H9 (cell line): ENCODE results near the gene NOTUM. TPM values are rescaled to one million over a fixed set of nuclear protein-coding genes. Genes with fewer than 3 reads are reported as not detected.

Source experiments
- DNase-seq: peaks from one replicate; pipeline ENCODE4 v3.0.0-alpha.2; 2017
- H2AFZ ChIP-seq: one replicate; pipeline ENCODE4 v1.6.1; 2013; ENCODE audit warnings: mild to moderate bottlenecking, low read length, control low read depth, moderate library complexity
- H2AK5ac ChIP-seq: 2 replicates; pipeline ENCODE4 v1.6.1; 2013; ENCODE audit warnings: low read length, control low read depth, mixed read lengths; ENCODE audit not compliant: insufficient read length
- H2BK120ac ChIP-seq: one replicate; pipeline ENCODE4 v1.6.1; 2013; ENCODE audit warnings: low read depth, mild to moderate bottlenecking, low read length, control low read depth, inconsistent platforms; ENCODE audit not compliant: poor library complexity, severe bottlenecking
- H2BK12ac ChIP-seq: 2 replicates; pipeline ENCODE4 v1.6.1; 2013; ENCODE audit warnings: low read length, control low read depth, mixed read lengths, low read depth; ENCODE audit not compliant: insufficient read length
- H2BK15ac ChIP-seq: 2 replicates; pipeline ENCODE4 v1.6.1; 2013; ENCODE audit warnings: low read depth, low read length, control low read depth
- H2BK20ac ChIP-seq: one replicate; pipeline ENCODE4 v1.6.1; 2013; ENCODE audit warnings: low read depth, mild to moderate bottlenecking, low read length, control low read depth, inconsistent platforms; ENCODE audit not compliant: poor library complexity, severe bottlenecking
- H2BK5ac ChIP-seq: 2 replicates; pipeline ENCODE4 v1.6.1; 2013; ENCODE audit warnings: low read length, control low read depth, mixed read lengths; ENCODE audit not compliant: insufficient read length
- H3K14ac ChIP-seq: 2 replicates; pipeline ENCODE4 v1.6.1; 2013; ENCODE audit warnings: low read length, control low read depth; ENCODE audit not compliant: insufficient read depth
- H3K18ac ChIP-seq: 2 replicates; pipeline ENCODE4 v1.6.1; 2013; ENCODE audit warnings: low read depth, mild to moderate bottlenecking, mixed read lengths, low read length, control low read depth; ENCODE audit not compliant: insufficient read length
- H3K23ac ChIP-seq: 2 replicates; pipeline ENCODE4 v1.6.1; 2013; ENCODE audit warnings: low read length, control low read depth, mixed read lengths, low read depth; ENCODE audit not compliant: insufficient read length
- H3K23me2 ChIP-seq: 2 replicates; pipeline ENCODE4 v1.6.1; 2013; ENCODE audit warnings: low read depth, mild to moderate bottlenecking, mixed read lengths, low read length, control low read depth; ENCODE audit not compliant: insufficient read length, poor library complexity, severe bottlenecking
- H3K27ac ChIP-seq: 2 replicates; pipeline ENCODE4 v1.5.1; 2013; ENCODE audit warnings: low read length, control low read depth, mixed read lengths, low read depth; ENCODE audit not compliant: insufficient read length
- H3K27me3 ChIP-seq: 2 replicates; pipeline ENCODE4 v1.6.1; 2013; ENCODE audit warnings: low read length, control low read depth, inconsistent platforms; ENCODE audit not compliant: insufficient read depth
- H3K4ac ChIP-seq: 2 replicates; pipeline ENCODE4 v1.6.1; 2013; ENCODE audit warnings: low read depth, mild to moderate bottlenecking, control low read depth, inconsistent platforms, low read length, moderate library complexity
- H3K4me1 ChIP-seq: 2 replicates; pipeline ENCODE4 v1.6.1; 2013; ENCODE audit warnings: low read length, control low read depth, inconsistent platforms; ENCODE audit not compliant: insufficient read depth
- H3K4me2 ChIP-seq: 2 replicates; pipeline ENCODE4 v1.6.1; 2013; ENCODE audit warnings: low read length, control low read depth, mixed read lengths; ENCODE audit not compliant: insufficient read length, insufficient read depth
- H3K56ac ChIP-seq: 2 replicates; pipeline ENCODE4 v1.6.1; 2013; ENCODE audit warnings: low read depth, mild to moderate bottlenecking, mixed read lengths, low read length, control low read depth; ENCODE audit not compliant: insufficient read length
- H3K79me1 ChIP-seq: 2 replicates; pipeline ENCODE4 v1.6.1; 2013; ENCODE audit warnings: low read depth, mild to moderate bottlenecking, moderate library complexity, low read length, control low read depth, inconsistent platforms; ENCODE audit not compliant: insufficient read depth, poor library complexity, severe bottlenecking
- H3K79me2 ChIP-seq: 2 replicates; pipeline ENCODE4 v1.6.1; 2013; ENCODE audit warnings: low read length, control low read depth, inconsistent platforms; ENCODE audit not compliant: insufficient read depth
- H3K9ac ChIP-seq: 2 replicates; pipeline ENCODE4 v1.6.1; 2013; ENCODE audit warnings: low read length, control low read depth, mixed read lengths; ENCODE audit not compliant: insufficient read length; ENCODE audit errors: extremely low read depth
- H3K9me3 ChIP-seq: one replicate; pipeline ENCODE4 v1.6.1; 2013; ENCODE audit warnings: low read depth, low read length, inconsistent platforms; ENCODE audit not compliant: control insufficient read depth
- H3T11ph ChIP-seq: one replicate; pipeline ENCODE4 v1.6.1; 2013; ENCODE audit warnings: mild to moderate bottlenecking, low read length, control low read depth, inconsistent platforms
- H4K20me1 ChIP-seq: one replicate; pipeline ENCODE4 v1.6.1; 2013; ENCODE audit not compliant: control insufficient read depth, insufficient read length, insufficient read depth
- H4K5ac ChIP-seq: 2 replicates; pipeline ENCODE4 v1.6.1; 2013; ENCODE audit warnings: low read depth, mild to moderate bottlenecking, mixed read lengths, low read length, control low read depth; ENCODE audit not compliant: insufficient read length
- H4K8ac ChIP-seq: replicated peaks from 2 replicates; pipeline ENCODE4 v1.6.1; 2013; ENCODE audit warnings: low read length, control low read depth, mixed read lengths, low read depth; ENCODE audit not compliant: insufficient read length
- H4K91ac ChIP-seq: 2 replicates; pipeline ENCODE4 v1.6.1; 2013; ENCODE audit warnings: low read depth, mild to moderate bottlenecking, moderate library complexity, mixed read lengths, low read length, control low read depth; ENCODE audit not compliant: insufficient read length
- H3K27ac Mint-ChIP-seq, 3 experiments: 2 replicates in 2 of 3; 3 replicates in 1 of 3; pipeline ENCODE4 v1.8.0; 2020 to 2021; ENCODE audit warnings: mixed read lengths in 3 of 3, mild to moderate bottlenecking in 1 of 3, moderate library complexity in 1 of 3
- H3K27me3 Mint-ChIP-seq: 2 replicates; pipeline ENCODE4 v1.8.0; 2021; ENCODE audit warnings: low read depth, mild to moderate bottlenecking, moderate library complexity, mixed read lengths
- H3K36me3 Mint-ChIP-seq, 3 experiments: 2 replicates in 2 of 3; 3 replicates in 1 of 3; pipeline ENCODE4 v1.8.0; 2020 to 2021; ENCODE audit warnings: low read depth in 3 of 3, mixed read lengths in 3 of 3; ENCODE audit not compliant: insufficient read depth in 1 of 3
- H3K4me1 Mint-ChIP-seq, 2 experiments: 2 replicates each; pipeline ENCODE4 v1.8.0; 2020; ENCODE audit warnings: mixed read lengths in 2 of 2
- H3K4me3 Mint-ChIP-seq, 2 experiments: 2 replicates in 1 of 2; 3 replicates in 1 of 2; pipeline ENCODE4 v1.8.0; 2020 to 2021; ENCODE audit warnings: mild to moderate bottlenecking in 2 of 2, mixed read lengths in 2 of 2, moderate library complexity in 1 of 2
- H3K9me3 Mint-ChIP-seq, 2 experiments: 2 replicates in 1 of 2; 3 replicates in 1 of 2; pipeline ENCODE4 v1.8.0; 2020; ENCODE audit warnings: mild to moderate bottlenecking in 2 of 2, mixed read lengths in 2 of 2, moderate library complexity in 1 of 2
- WGBS: extraction: QIAGEN DNeasy Blood & Tissue Kit; methylation state at CpG from one replicate; pipeline ENCODE4 v1.1.7; 2013; ENCODE audit warnings: missing lambda C conversion rate, low lambda C conversion rate, mixed read lengths; ENCODE audit not compliant: insufficient read length; ENCODE audit errors: extremely low coverage; 5-methylcytosine and 5-hydroxymethylcytosine counted together
- total RNA-seq: library from RNA; stranded (reverse); gene quantifications from 2 replicates; pipeline ENCODE4 v1.2.1, GENCODE V29; 2021
- TF ChIP-seq, protein P1 (sequence below): fragments of 200-600 bp; sonication (generic); conservative IDR thresholded peaks from 3 replicates; pipeline ENCODE4 v1.8.0; 2021; ENCODE audit warnings: antibody characterized with exemption, mild to moderate bottlenecking

Gene NOTUM
- total RNA-seq, 1 experiment from 2014 or later = 2.1 TPM

DNA sequence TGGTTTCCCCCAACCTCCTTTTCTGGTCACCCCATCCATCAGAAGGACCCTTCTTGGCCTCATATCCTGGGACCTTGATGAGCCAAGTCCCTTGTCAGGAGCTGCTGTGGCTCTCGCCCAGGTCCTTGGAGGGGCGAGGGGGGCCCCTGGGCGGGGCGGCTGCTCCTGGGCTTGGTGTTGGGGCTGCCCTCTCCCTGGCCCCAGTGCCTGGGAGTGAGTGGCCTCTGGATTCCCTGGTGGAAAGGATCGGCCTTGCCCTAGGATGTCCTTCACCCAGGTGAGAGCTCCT, 6.2 kb upstream of the NOTUM start:
- no peaks in the 10 kb centered on the region for H3K79me2 ChIP-seq
- H3K9ac ChIP-seq = no peak overlapping the region
- no peak overlapping the region for H2BK5ac ChIP-seq
- no peak overlapping the region for H3K23ac ChIP-seq
- H3K4me3 Mint-ChIP-seq = no peak overlapping the region
- H3K4me1 Mint-ChIP-seq = peaks cover 12 to 23% of the 10 kb centered on the region in 2 experiments
- H3K56ac ChIP-seq = no peak overlapping the region
- no peaks in the 10 kb centered on the region for H3K23me2 ChIP-seq
- H2BK120ac ChIP-seq = no peak overlapping the region
- no CpG with 5 or more reads among the region's 5 CpGs for WGBS
- TF ChIP-seq, protein P1, sequence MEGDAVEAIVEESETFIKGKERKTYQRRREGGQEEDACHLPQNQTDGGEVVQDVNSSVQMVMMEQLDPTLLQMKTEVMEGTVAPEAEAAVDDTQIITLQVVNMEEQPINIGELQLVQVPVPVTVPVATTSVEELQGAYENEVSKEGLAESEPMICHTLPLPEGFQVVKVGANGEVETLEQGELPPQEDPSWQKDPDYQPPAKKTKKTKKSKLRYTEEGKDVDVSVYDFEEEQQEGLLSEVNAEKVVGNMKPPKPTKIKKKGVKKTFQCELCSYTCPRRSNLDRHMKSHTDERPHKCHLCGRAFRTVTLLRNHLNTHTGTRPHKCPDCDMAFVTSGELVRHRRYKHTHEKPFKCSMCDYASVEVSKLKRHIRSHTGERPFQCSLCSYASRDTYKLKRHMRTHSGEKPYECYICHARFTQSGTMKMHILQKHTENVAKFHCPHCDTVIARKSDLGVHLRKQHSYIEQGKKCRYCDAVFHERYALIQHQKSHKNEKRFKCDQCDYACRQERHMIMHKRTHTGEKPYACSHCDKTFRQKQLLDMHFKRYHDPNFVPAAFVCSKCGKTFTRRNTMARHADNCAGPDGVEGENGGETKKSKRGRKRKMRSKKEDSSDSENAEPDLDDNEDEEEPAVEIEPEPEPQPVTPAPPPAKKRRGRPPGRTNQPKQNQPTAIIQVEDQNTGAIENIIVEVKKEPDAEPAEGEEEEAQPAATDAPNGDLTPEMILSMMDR = no peak
- no peak overlapping the region for H2AFZ ChIP-seq
- no peak overlapping the region for H3K4me2 ChIP-seq
- H4K20me1 ChIP-seq = no peaks in the 10 kb centered on the region
- H3K18ac ChIP-seq = no peak overlapping the region
- no peak for DNase-seq
- peaks cover 84% of the 10 kb centered on the region for H3K27me3 Mint-ChIP-seq
- H3K14ac ChIP-seq = no peak overlapping the region; the same call in 1 of the 2 replicates
- H3K27me3 ChIP-seq = peaks cover 16% of the 10 kb centered on the region; the same call in 1 of the 2 replicates
- no peak overlapping the region for H2BK12ac ChIP-seq
- H3T11ph ChIP-seq = no peak overlapping the region
- no peaks in the 10 kb centered on the region for H3K9me3 ChIP-seq
- no peaks in the 10 kb centered on the region for H3K79me1 ChIP-seq
- no peaks in the 10 kb centered on the region for H3K36me3 Mint-ChIP-seq
- H3K9me3 Mint-ChIP-seq = peaks cover 1 to 2% of the 10 kb centered on the region in 2 experiments; a peak in 3 of 5 replicates
- no peak overlapping the region for H4K8ac ChIP-seq
- H4K91ac ChIP-seq = no peak overlapping the region
- H3K27ac ChIP-seq = no peak overlapping the region
- H3K27ac Mint-ChIP-seq = no peak overlapping the region
- no peak overlapping the region for H4K5ac ChIP-seq
- no peak overlapping the region for H2BK20ac ChIP-seq
- H3K4ac ChIP-seq = no peak overlapping the region
- no peak overlapping the region for H2AK5ac ChIP-seq
- H3K4me1 ChIP-seq = peaks cover 2% of the 10 kb centered on the region; the same call in 1 of the 2 replicates
- H2BK15ac ChIP-seq = no peak overlapping the region
